Gastroesophageal sphincter (tissue), 3 donors: ENCODE measurements around the gene RAB17.

Experiments
- CTCF ChIP-seq, 4 experiments: fragments of 200-600 bp in 2 of 4; fragments of 450-650 bp in 2 of 4; sonication (generic) in 1 of 4; IDR thresholded peaks; one replicate each; pipeline ENCODE4 v1.5.1; 2017 to 2019; ENCODE audit warnings: antibody characterized with exemption in 4 of 4, mild to moderate bottlenecking in 2 of 4, moderate library complexity in 2 of 4
- EP300 ChIP-seq: sonication (generic); formaldehyde crosslinking; IDR thresholded peaks from one replicate; pipeline ENCODE4 v1.6.1; 2017; ENCODE audit warnings: antibody characterized with exemption, mild to moderate bottlenecking
- POLR2AphosphoS5 ChIP-seq: sonication (generic); formaldehyde crosslinking; IDR thresholded peaks from one replicate; pipeline ENCODE4 v1.6.1; 2017; ENCODE audit warnings: antibody characterized with exemption

GRCh38 chr2:237540223-237540775, 50.2 kb downstream of the RAB17 start:
- TF ChIP-seq CTCF (IDR thresholded peaks at IDR 0.05) (no peak), EP300 (no peak), POLR2AphosphoS5 (no peak)
